Panc1 (cell line): ENCODE results near the gene STXBP4. TPM values are rescaled to one million over a fixed set of nuclear protein-coding genes. Genes with fewer than 3 reads are reported as not detected.

Experiments used
- ATAC-seq: fragments of 200-7000 bp; cut with Tn5 transposase; 2 replicates; pipeline ENCODE4 v1.9.1; 2020; ENCODE audit warnings: mild to moderate bottlenecking, moderate library complexity
- BruUV-seq: library from RNA; stranded (reverse); fragments of 400-500 nt; replicated peaks from 2 replicates; lab custom pipeline; 2021; lab: Mats Ljungman, UMichigan
- CTCF ChIA-PET: fragments of 300-600 bp; sonication (Branson Sonifier 250); formaldehyde crosslinking; loops from one replicate; lab custom pipeline; 2022; ENCODE audit warnings: antibody characterized with exemption; lab: Charles Lee
- POLR2A ChIA-PET: fragments of 300-600 bp; sonication (Branson Sonifier 250); formaldehyde crosslinking; loops from one replicate; lab custom pipeline; 2022; ENCODE audit warnings: antibody characterized with exemption; lab: Charles Lee
- DNase-seq: peaks from one replicate; pipeline ENCODE4 v3.0.0-alpha.2; 2010; ENCODE audit warnings: low read depth, low spot score
- H3K27ac ChIP-seq: 2 replicates; pipeline ENCODE4 v1.5.1; 2011; ENCODE audit warnings: mild to moderate bottlenecking, low read length, inconsistent platforms
- H3K27me3 ChIP-seq: fragments of 200-500 bp; sonication (Bioruptor generic); 2 replicates; pipeline ENCODE4 v1.6.0; 2014; ENCODE audit warnings: low read length, inconsistent platforms; ENCODE audit not compliant: control insufficient read depth, insufficient read depth
- H3K36me3 ChIP-seq: fragments of 200-500 bp; sonication (Bioruptor generic); 2 replicates; pipeline ENCODE4 v1.5.1; 2014; ENCODE audit warnings: inconsistent platforms, mild to moderate bottlenecking, low read length, moderate library complexity; ENCODE audit not compliant: control insufficient read depth, insufficient read depth
- H3K4me1 ChIP-seq: 2 replicates; pipeline ENCODE4 v1.5.1; 2011; ENCODE audit warnings: inconsistent platforms, mild to moderate bottlenecking, low read length, moderate library complexity; ENCODE audit not compliant: control insufficient read depth, insufficient read depth
- H3K4me3 ChIP-seq, 2 experiments: 2 replicates each; pipeline ENCODE4 v1.5.1; 2011 to 2012; ENCODE audit warnings: low read depth in 2 of 2, low read length in 2 of 2, mild to moderate bottlenecking in 2 of 2, inconsistent platforms in 1 of 2, moderate library complexity in 1 of 2
- H3K9me3 ChIP-seq: fragments of 200-500 bp; sonication (Bioruptor generic); 2 replicates; pipeline ENCODE4 v1.5.1; 2014; ENCODE audit warnings: low read depth, mild to moderate bottlenecking, inconsistent platforms, low read length, moderate library complexity; ENCODE audit not compliant: control insufficient read depth, insufficient read depth
- POLR2AphosphoS5 ChIP-seq: IDR thresholded peaks from 2 replicates; pipeline ENCODE4 v1.6.1; 2012; ENCODE audit warnings: mild to moderate bottlenecking, low read depth, low read length, moderate library complexity
- SIN3A ChIP-seq: IDR thresholded peaks from 2 replicates; pipeline ENCODE4 v1.6.1; 2012; ENCODE audit warnings: low read depth, mild to moderate bottlenecking, low read length, moderate library complexity, borderline replicate concordance; ENCODE audit not compliant: insufficient read depth
- TCF7L2 ChIP-seq: IDR thresholded peaks from 2 replicates; pipeline ENCODE4 v1.6.1; 2011; ENCODE audit warnings: mild to moderate bottlenecking, low read depth, low read length, inconsistent platforms
- in situ Hi-C: cut with HindIII; loops from 2 replicates; pipeline ENCODE4 v1.10.0; 2016; ENCODE audit warnings: low sequenced_read_pairs, low pct_unique_long_range_greater_than_20kb
- intact Hi-C: fragments of 100-400 bp; cut with micrococcal nuclease; formaldehyde crosslinking; loops from one replicate; pipeline ENCODE4 v1.10.0; 2022; ENCODE audit not compliant: unreplicated experiment
- total RNA-seq: library from RNA; stranded (reverse); gene quantifications from one replicate; pipeline ENCODE4 v1.2.1, GENCODE V29; 2021; ENCODE audit not compliant: unreplicated experiment
- TF ChIP-seq, protein P1 (sequence below): fragments of 450-650 bp; IDR thresholded peaks from 2 replicates; pipeline ENCODE4 v1.5.1; 2017; ENCODE audit warnings: mild to moderate bottlenecking
- TF ChIP-seq, protein P2 (sequence below), 2 experiments: IDR thresholded peaks; 2 replicates each; pipeline ENCODE4 v1.6.1; 2011 to 2012; ENCODE audit warnings: low read depth in 2 of 2, control low read depth in 1 of 2, low read length in 1 of 2, mild to moderate bottlenecking in 1 of 2, moderate library complexity in 1 of 2; ENCODE audit not compliant: insufficient read depth in 1 of 2

Gene STXBP4
- total RNA-seq, 1 experiment from 2014 or later: 12.8 TPM

DNA sequence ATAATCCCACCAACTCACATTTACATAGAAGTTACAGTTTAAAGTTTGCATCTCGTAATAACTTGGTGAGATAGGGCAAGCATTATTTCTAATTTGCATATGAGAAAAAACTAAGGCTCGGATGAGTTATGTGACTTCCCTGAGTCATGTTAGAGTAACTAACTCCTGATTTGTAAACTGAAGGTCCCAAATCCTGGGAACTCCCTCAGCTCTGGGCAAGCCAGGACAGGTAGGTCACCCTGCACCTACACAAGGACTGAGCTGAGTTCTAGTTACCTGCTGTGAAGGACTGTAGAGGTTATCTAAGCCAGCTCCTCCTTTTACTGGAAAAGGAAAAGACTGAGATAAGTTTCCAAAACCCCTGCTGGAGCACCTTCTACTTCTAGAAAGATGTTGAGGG is 204.0 kb downstream of the STXBP4 start:
- intact Hi-C loops (no loop called here), in situ Hi-C loops (no loop called here)
- no peaks in the 10 kb centered on the region for H3K27me3 ChIP-seq
- no peaks in the 10 kb centered on the region for H3K4me1 ChIP-seq
- 0 out of 2 replicates have a peak, but pooled peaks cover 2% of the 10 kb centered on the region for H3K36me3 ChIP-seq
- ChIA-PET POLR2A (no interaction called here), CTCF (no interaction called here)
- DNase-seq (no peak), ATAC-seq (no peak)
- TF ChIP-seq, protein P1, sequence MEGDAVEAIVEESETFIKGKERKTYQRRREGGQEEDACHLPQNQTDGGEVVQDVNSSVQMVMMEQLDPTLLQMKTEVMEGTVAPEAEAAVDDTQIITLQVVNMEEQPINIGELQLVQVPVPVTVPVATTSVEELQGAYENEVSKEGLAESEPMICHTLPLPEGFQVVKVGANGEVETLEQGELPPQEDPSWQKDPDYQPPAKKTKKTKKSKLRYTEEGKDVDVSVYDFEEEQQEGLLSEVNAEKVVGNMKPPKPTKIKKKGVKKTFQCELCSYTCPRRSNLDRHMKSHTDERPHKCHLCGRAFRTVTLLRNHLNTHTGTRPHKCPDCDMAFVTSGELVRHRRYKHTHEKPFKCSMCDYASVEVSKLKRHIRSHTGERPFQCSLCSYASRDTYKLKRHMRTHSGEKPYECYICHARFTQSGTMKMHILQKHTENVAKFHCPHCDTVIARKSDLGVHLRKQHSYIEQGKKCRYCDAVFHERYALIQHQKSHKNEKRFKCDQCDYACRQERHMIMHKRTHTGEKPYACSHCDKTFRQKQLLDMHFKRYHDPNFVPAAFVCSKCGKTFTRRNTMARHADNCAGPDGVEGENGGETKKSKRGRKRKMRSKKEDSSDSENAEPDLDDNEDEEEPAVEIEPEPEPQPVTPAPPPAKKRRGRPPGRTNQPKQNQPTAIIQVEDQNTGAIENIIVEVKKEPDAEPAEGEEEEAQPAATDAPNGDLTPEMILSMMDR: no peak
- TF ChIP-seq, protein P2, sequence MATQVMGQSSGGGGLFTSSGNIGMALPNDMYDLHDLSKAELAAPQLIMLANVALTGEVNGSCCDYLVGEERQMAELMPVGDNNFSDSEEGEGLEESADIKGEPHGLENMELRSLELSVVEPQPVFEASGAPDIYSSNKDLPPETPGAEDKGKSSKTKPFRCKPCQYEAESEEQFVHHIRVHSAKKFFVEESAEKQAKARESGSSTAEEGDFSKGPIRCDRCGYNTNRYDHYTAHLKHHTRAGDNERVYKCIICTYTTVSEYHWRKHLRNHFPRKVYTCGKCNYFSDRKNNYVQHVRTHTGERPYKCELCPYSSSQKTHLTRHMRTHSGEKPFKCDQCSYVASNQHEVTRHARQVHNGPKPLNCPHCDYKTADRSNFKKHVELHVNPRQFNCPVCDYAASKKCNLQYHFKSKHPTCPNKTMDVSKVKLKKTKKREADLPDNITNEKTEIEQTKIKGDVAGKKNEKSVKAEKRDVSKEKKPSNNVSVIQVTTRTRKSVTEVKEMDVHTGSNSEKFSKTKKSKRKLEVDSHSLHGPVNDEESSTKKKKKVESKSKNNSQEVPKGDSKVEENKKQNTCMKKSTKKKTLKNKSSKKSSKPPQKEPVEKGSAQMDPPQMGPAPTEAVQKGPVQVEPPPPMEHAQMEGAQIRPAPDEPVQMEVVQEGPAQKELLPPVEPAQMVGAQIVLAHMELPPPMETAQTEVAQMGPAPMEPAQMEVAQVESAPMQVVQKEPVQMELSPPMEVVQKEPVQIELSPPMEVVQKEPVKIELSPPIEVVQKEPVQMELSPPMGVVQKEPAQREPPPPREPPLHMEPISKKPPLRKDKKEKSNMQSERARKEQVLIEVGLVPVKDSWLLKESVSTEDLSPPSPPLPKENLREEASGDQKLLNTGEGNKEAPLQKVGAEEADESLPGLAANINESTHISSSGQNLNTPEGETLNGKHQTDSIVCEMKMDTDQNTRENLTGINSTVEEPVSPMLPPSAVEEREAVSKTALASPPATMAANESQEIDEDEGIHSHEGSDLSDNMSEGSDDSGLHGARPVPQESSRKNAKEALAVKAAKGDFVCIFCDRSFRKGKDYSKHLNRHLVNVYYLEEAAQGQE (IDR thresholded peaks at IDR 0.05; ENCODE audit: insufficient read depth in 1 of 2, low read depth in 2 of 2, low read length in 1 of 2): no peak
- no peak for TF ChIP-seq POLR2AphosphoS5
- TF ChIP-seq SIN3A: no peak
- H3K4me3 ChIP-seq: no peak overlapping the region
- no peak overlapping the region for H3K27ac ChIP-seq
- BruUV-seq: no TSS peak
- no peaks in the 10 kb centered on the region for H3K9me3 ChIP-seq

DNA sequence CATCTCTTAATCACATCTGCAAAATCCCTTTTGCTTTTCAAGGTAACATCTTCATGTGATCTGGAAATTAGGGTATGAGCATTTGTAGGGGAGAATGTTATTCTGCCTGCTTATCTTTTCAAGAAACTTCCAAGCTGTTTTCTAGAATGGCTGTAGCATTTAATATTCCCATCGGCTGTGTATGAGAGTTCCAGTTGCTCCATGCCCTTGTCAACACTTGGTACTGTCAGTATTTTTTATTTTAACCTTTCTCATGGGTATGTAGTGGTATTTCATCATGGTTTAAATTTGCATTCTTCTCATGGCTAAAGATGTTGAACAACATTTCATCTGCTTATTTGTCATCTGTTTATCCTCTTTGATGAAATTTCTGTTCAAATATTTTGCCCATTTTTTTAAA is 205.6 kb downstream of the STXBP4 start:
- in situ Hi-C loops (no loop called here), intact Hi-C loops (no loop called here)
- Histone ChIP-seq H3K4me3 (no peak overlapping the region), H3K36me3 (no peaks in the 10 kb centered on the region), H3K4me1 (no peaks in the 10 kb centered on the region), H3K27ac (no peak overlapping the region), H3K27me3 (no peaks in the 10 kb centered on the region), H3K9me3 (no peaks in the 10 kb centered on the region)
- CTCF ChIA-PET: no interaction called here
- DNase-seq (no peak), ATAC-seq (no peak)
- TF ChIP-seq SIN3A (no peak), POLR2AphosphoS5 (no peak), TCF7L2 (no peak)
- TF ChIP-seq, protein P1: no peak
- TF ChIP-seq, protein P2 (IDR thresholded peaks at IDR 0.05; ENCODE audit: insufficient read depth in 1 of 2, low read depth in 2 of 2, low read length in 1 of 2): no peak
- POLR2A ChIA-PET: no interaction called here
- no TSS peak for BruUV-seq
